DOHH2 (cell line): ENCODE data around the gene SLC1A1.

Source experiments
- H3F3A ChIP-seq: fragments of 200-600 bp; sonication (generic), shearing (Covaris generic); 2 replicates; pipeline ENCODE4 v1.6.0; 2016; ENCODE audit warnings: antibody characterized with exemption, mild to moderate bottlenecking; ENCODE audit not compliant: control insufficient read depth, insufficient read depth
- H3K27ac ChIP-seq: fragments of 200-600 bp; sonication (generic); 2 replicates; pipeline ENCODE4 v1.5.1; 2014; ENCODE audit warnings: low read depth, mild to moderate bottlenecking, low read length, moderate library complexity
- H3K27me3 ChIP-seq: fragments of 200-600 bp; sonication (generic); 2 replicates; pipeline ENCODE4 v1.6.1; 2014; ENCODE audit warnings: mild to moderate bottlenecking, low read length, mixed read lengths; ENCODE audit not compliant: control insufficient read depth
- H3K36me3 ChIP-seq: fragments of 200-600 bp; sonication (generic); 2 replicates; pipeline ENCODE4 v1.6.1; 2014; ENCODE audit warnings: mild to moderate bottlenecking, low read length, moderate library complexity, mixed read lengths; ENCODE audit not compliant: control insufficient read depth
- H3K4me1 ChIP-seq: fragments of 200-600 bp; sonication (generic); 2 replicates; pipeline ENCODE4 v1.6.1; 2014; ENCODE audit warnings: mild to moderate bottlenecking, low read length, mixed read lengths; ENCODE audit not compliant: control insufficient read depth
- H3K4me2 ChIP-seq: fragments of 200-600 bp; sonication (generic); 2 replicates; pipeline ENCODE4 v1.6.0; 2014; ENCODE audit warnings: mild to moderate bottlenecking, low read length, moderate library complexity
- H3K4me3 ChIP-seq: fragments of 200-600 bp; sonication (generic); 2 replicates; pipeline ENCODE4 v1.5.1; 2014; ENCODE audit warnings: mild to moderate bottlenecking, low read length, mixed read lengths
- H3K79me2 ChIP-seq: fragments of 200-600 bp; sonication (generic); 2 replicates; pipeline ENCODE4 v1.6.1; 2014; ENCODE audit warnings: mild to moderate bottlenecking, low read length, mixed read lengths; ENCODE audit not compliant: control insufficient read depth
- H3K9me2 ChIP-seq: fragments of 200-600 bp; sonication (generic); replicated peaks from 2 replicates; pipeline ENCODE4 v1.6.1; 2014; ENCODE audit warnings: mild to moderate bottlenecking, low read length, mixed read lengths; ENCODE audit not compliant: control insufficient read depth
- H3K9me3 ChIP-seq: fragments of 200-600 bp; sonication (generic); 2 replicates; pipeline ENCODE4 v1.6.1; 2014; ENCODE audit warnings: antibody characterized with exemption, low read length, mixed read lengths; ENCODE audit not compliant: control insufficient read depth, insufficient read depth
- H4K20me1 ChIP-seq: fragments of 200-600 bp; sonication (generic); 2 replicates; pipeline ENCODE4 v1.6.0; 2014; ENCODE audit warnings: low read depth, mild to moderate bottlenecking, antibody characterized with exemption, low read length, moderate library complexity; ENCODE audit not compliant: control insufficient read depth, insufficient read depth
- EZH2phosphoT487 ChIP-seq: fragments of 200-600 bp; sonication (generic); IDR thresholded peaks from 2 replicates; pipeline ENCODE4 v1.6.1; 2017; ENCODE audit warnings: borderline replicate concordance, mild to moderate bottlenecking, antibody characterized with exemption, low read length, moderate library complexity, mixed read lengths
- TF ChIP-seq, protein P1 (sequence below): fragments of 200-600 bp; sonication (generic); IDR thresholded peaks from one replicate; pipeline ENCODE4 v1.5.1; 2014; ENCODE audit warnings: antibody characterized with exemption, mild to moderate bottlenecking, low read depth, low read length; ENCODE audit not compliant: poor library complexity, severe bottlenecking

SLC1A1 gene

DNA sequence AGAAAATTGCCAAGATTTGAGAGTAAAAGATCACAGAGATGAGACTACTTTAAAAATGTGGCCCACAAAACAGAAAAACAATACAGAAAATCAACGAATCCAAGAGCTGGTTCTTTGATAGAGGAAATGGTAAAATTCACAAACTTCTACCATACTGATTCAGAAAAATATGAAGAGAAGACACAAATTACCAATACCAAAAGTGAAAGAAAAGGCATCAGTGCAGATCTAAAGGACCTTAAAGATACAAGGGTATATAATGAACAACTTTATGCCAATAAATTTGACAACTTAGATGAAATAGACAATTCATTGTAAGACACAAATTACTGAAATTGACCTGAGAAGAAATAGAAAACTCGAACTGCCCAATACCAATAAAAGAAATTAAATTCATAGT, 24.4 kb upstream of the SLC1A1 start:
- Histone ChIP-seq H3K9me3 (peaks cover 10% of the 10 kb centered on the region; the same call in 1 of the 2 replicates), H3K79me2 (no peaks in the 10 kb centered on the region), H3K4me1 (peaks cover 63% of the 10 kb centered on the region), H4K20me1 (no peaks in the 10 kb centered on the region), H3K4me2 (peak overlapping the region; percentile 54), H3K27ac (peak overlapping the region; percentile 89), H3K36me3 (no peaks in the 10 kb centered on the region), H3K4me3 (peak overlapping the region; percentile 8), H3K9me2 (no peaks in the 10 kb centered on the region), H3F3A (peaks cover 15% of the 10 kb centered on the region), H3K27me3 (no peaks in the 10 kb centered on the region)
- TF ChIP-seq EZH2phosphoT487: no peak
- TF ChIP-seq, protein P1, sequence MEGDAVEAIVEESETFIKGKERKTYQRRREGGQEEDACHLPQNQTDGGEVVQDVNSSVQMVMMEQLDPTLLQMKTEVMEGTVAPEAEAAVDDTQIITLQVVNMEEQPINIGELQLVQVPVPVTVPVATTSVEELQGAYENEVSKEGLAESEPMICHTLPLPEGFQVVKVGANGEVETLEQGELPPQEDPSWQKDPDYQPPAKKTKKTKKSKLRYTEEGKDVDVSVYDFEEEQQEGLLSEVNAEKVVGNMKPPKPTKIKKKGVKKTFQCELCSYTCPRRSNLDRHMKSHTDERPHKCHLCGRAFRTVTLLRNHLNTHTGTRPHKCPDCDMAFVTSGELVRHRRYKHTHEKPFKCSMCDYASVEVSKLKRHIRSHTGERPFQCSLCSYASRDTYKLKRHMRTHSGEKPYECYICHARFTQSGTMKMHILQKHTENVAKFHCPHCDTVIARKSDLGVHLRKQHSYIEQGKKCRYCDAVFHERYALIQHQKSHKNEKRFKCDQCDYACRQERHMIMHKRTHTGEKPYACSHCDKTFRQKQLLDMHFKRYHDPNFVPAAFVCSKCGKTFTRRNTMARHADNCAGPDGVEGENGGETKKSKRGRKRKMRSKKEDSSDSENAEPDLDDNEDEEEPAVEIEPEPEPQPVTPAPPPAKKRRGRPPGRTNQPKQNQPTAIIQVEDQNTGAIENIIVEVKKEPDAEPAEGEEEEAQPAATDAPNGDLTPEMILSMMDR: no peak

DNA sequence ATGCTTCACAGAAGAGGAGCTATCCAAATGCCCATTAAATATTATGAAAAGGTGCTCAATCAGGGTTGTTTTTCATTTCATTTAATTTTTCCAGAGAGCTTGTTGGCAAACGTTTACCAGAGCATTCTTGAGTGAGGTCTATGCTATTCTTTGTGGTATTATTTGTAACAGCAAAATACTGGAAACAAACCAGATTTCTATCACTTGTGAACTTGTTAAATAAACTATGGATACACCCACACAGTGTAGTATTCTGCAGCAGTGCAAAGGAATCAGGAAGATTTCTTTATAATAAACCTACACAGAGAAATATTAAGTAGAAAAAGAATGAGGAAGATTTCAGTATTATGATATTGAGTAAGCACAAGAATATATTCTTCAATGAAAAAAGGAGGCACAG, 15.0 kb upstream of the SLC1A1 start:
- TF ChIP-seq EZH2phosphoT487: no peak
- TF ChIP-seq, protein P1: no peak
- H3K36me3 ChIP-seq: no peaks in the 10 kb centered on the region
- no peaks in the 10 kb centered on the region for H3K9me3 ChIP-seq
- H3K4me2 ChIP-seq: no peak overlapping the region
- no peaks in the 10 kb centered on the region for H3F3A ChIP-seq
- no peaks in the 10 kb centered on the region for H3K4me1 ChIP-seq
- H3K27me3 ChIP-seq: no peaks in the 10 kb centered on the region
- H3K4me3 ChIP-seq: no peak overlapping the region
- H3K9me2 ChIP-seq: no peaks in the 10 kb centered on the region
- H3K27ac ChIP-seq: no peak overlapping the region
- no peaks in the 10 kb centered on the region for H3K79me2 ChIP-seq
- no peaks in the 10 kb centered on the region for H4K20me1 ChIP-seq

DNA sequence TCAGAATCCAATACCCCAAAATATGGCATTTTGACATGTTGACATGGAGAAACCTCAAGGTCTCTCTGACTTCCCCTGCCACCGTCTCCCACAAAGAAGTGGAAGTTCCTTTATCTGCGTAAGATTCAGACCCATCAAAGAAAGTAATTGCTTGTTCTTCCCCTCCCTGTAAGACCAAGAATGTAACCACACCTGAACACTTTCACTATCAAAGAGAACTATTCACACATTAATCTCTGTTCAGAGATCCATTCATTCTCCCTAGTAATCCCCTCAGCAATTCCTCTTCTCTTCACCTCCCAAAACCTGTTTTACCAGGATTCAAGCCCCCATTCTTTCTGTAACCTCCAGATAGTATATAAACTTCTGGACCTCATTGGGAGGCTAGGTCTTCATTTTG, 4.1 kb upstream of the SLC1A1 start:
- Histone ChIP-seq H3K9me2 (no peaks in the 10 kb centered on the region), H3K9me3 (no peaks in the 10 kb centered on the region), H4K20me1 (no peaks in the 10 kb centered on the region), H3K4me2 (no peak overlapping the region), H3F3A (no peaks in the 10 kb centered on the region), H3K27me3 (peaks cover 21% of the 10 kb centered on the region), H3K79me2 (no peaks in the 10 kb centered on the region), H3K4me3 (no peak overlapping the region), H3K4me1 (peaks cover 13% of the 10 kb centered on the region), H3K36me3 (no peaks in the 10 kb centered on the region), H3K27ac (no peak overlapping the region)
- no peak for TF ChIP-seq EZH2phosphoT487
- TF ChIP-seq, protein P1: no peak

DNA sequence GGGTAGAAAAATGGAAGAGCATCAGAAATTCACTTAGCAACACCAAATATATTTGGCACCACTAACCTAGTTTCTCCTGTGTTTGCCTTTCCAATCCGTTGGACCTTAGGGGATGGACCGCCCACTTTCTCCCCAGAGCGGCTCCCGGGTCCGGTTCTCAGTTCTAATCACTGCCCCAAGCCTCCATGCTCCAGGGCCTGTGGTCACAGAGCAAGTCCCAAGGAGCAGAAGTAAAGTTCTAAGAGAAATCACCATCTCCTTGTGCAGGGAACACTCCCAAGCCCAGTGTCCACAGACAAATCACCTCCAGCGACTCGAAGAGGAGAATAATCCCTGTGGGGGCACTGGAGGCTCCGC, 728 bp upstream of the SLC1A1 start:
- Histone ChIP-seq H3F3A (no peaks in the 10 kb centered on the region), H3K79me2 (no peaks in the 10 kb centered on the region), H3K27ac (no peak overlapping the region), H3K36me3 (no peaks in the 10 kb centered on the region), H3K9me2 (no peaks in the 10 kb centered on the region), H3K4me3 (peak overlapping the region; percentile 71), H3K9me3 (no peaks in the 10 kb centered on the region), H3K27me3 (peaks cover 27% of the 10 kb centered on the region), H3K4me1 (peaks cover 22% of the 10 kb centered on the region), H3K4me2 (peak overlapping the region; percentile 63), H4K20me1 (no peaks in the 10 kb centered on the region)
- TF ChIP-seq, protein P1: no peak
- no peak for TF ChIP-seq EZH2phosphoT487
